PC-3 (cell line): ENCODE data around the gene ZDHHC19.

Source experiments
- CTCF ChIP-seq: fragments of 300-600 bp; sonication (generic); conservative IDR thresholded peaks from 2 replicates; pipeline ENCODE4 v1.5.1; 2017; ENCODE audit warnings: antibody characterized with exemption, low read depth, mild to moderate bottlenecking, low read length
- EZH2 ChIP-seq: fragments of 300-600 bp; sonication (generic); IDR thresholded peaks from one replicate; pipeline ENCODE4 v1.6.1; 2017; ENCODE audit warnings: antibody characterized with exemption, mild to moderate bottlenecking, low read length; ENCODE audit not compliant: unreplicated experiment
- EZH2phosphoT487 ChIP-seq: fragments of 300-600 bp; sonication (generic); IDR thresholded peaks from 2 replicates; pipeline ENCODE4 v1.6.1; 2018; ENCODE audit warnings: mild to moderate bottlenecking, antibody characterized with exemption, low read length, borderline replicate concordance

- TF ChIP-seq CTCF = no peak
- no peak for TF ChIP-seq EZH2
- no peak for TF ChIP-seq EZH2phosphoT487
Observed at GRCh38 chr3:196193133-196193735, 18.0 kb downstream of the ZDHHC19 start.
